ENCODE measurements around the gene CKS1B. TPM values are rescaled to one million over a fixed set of nuclear protein-coding genes. Genes with fewer than 3 reads are reported as not detected.
A peak's percentile ranks its signal among the peaks of the same experiment; 100 is the strongest.

CKS1B gene
- total and polyA plus RNA-seq, 4 donors = 32.4 to 57.9 (median 44.4) TPM

- no peak for DNase-seq (ENCODE audit: low spot score)
- H3K27me3 ChIP-seq (ENCODE audit: control insufficient read depth in 4 of 4, insufficient read depth in 4 of 4, low read length in 3 of 4) = no peaks in the 10 kb centered on the region
- WGBS = 91% methylated on average over 5 of the region's 5 CpGs
- H3K27ac ChIP-seq (ENCODE audit: low read depth in 1 of 2, low read length in 2 of 2) = no peak overlapping the region
- H3K9ac ChIP-seq (ENCODE audit: low read depth in 1 of 2, low read length in 2 of 2) = no peak overlapping the region
- TF ChIP-seq RAD21 (IDR thresholded peaks at IDR 0.05) (no peak), FOXA2 (IDR thresholded peaks at IDR 0.05) (no peak), RXRA (IDR thresholded peaks at IDR 0.05) (no peak)
- no peaks in the 10 kb centered on the region for H3K9me3 ChIP-seq (ENCODE audit: control insufficient read depth in 4 of 4, low read length in 3 of 4)
- peaks cover 0 to 19% (median 11%) of the 10 kb centered on the region in 4 donors for H3K4me1 ChIP-seq (ENCODE audit: control insufficient read depth in 4 of 4, insufficient read depth in 4 of 4, low read length in 3 of 4)
- H3K4me3 ChIP-seq (ENCODE audit: low read depth in 1 of 3, low read length in 3 of 3) = no peak overlapping the region
- H3K36me3 ChIP-seq (ENCODE audit: control insufficient read depth in 4 of 4, insufficient read depth in 3 of 4, low read depth in 1 of 4, low read length in 3 of 4) = no peaks in the 10 kb centered on the region
Observed at GRCh38 chr1:155023627-155024026, 49.1 kb downstream of the CKS1B start.

GRCh38 chr1:155024315-155024714, 49.8 kb downstream of the CKS1B start:
- TF ChIP-seq YY1 (IDR thresholded peaks at IDR 0.05) = no peak
- no peak overlapping the region for H3K9ac ChIP-seq (ENCODE audit: low read depth in 1 of 2, low read length in 2 of 2)
- peaks cover 0 to 19% (median 11%) of the 10 kb centered on the region in 4 donors for H3K4me1 ChIP-seq (ENCODE audit: control insufficient read depth in 4 of 4, insufficient read depth in 4 of 4, low read length in 3 of 4)
- no peaks in the 10 kb centered on the region for H3K36me3 ChIP-seq (ENCODE audit: control insufficient read depth in 4 of 4, insufficient read depth in 3 of 4, low read depth in 1 of 4, low read length in 3 of 4)
- H3K9me3 ChIP-seq (ENCODE audit: control insufficient read depth in 4 of 4, low read length in 3 of 4) = no peaks in the 10 kb centered on the region
- peak overlapping the region in 1 of 2 donors; percentile 20 for H3K27ac ChIP-seq (ENCODE audit: low read depth in 1 of 2, low read length in 2 of 2)
- H3K27me3 ChIP-seq (ENCODE audit: control insufficient read depth in 4 of 4, insufficient read depth in 4 of 4, low read length in 3 of 4) = no peaks in the 10 kb centered on the region
- 94% methylated on average over 9 of the region's 9 CpGs for WGBS
- no peak for DNase-seq (ENCODE audit: low spot score)
- H3K4me3 ChIP-seq (ENCODE audit: low read depth in 1 of 3, low read length in 3 of 3) = no peak overlapping the region

GRCh38 chr1:155026154-155026553, 51.7 kb downstream of the CKS1B start:
- TF ChIP-seq ZBTB33 (IDR thresholded peaks at IDR 0.05) (no peak), MAX (IDR thresholded peaks at IDR 0.05) (no peak), FOXA1 (IDR thresholded peaks at IDR 0.05) (no peak), REST (IDR thresholded peaks at IDR 0.05) (no peak), TAF1 (conservative IDR thresholded peaks at IDR 0.05) (no peak), ATF3 (IDR thresholded peaks at IDR 0.05) (no peak), CTCF (IDR thresholded peaks at IDR 0.05; ENCODE audit: low read depth, low read length, missing input control) (no peak), HNF4G (IDR thresholded peaks at IDR 0.05) (no peak), SP1 (IDR thresholded peaks at IDR 0.05) (no peak), NR2F2 (IDR thresholded peaks at IDR 0.05) (no peak), JUND (IDR thresholded peaks at IDR 0.05) (no peak), YY1 (IDR thresholded peaks at IDR 0.05) (no peak), RAD21 (IDR thresholded peaks at IDR 0.05) (no peak)
- H3K4me3 ChIP-seq (ENCODE audit: low read depth in 1 of 3, low read length in 3 of 3) = no peak overlapping the region
- no peaks in the 10 kb centered on the region for H3K27me3 ChIP-seq (ENCODE audit: control insufficient read depth in 4 of 4, insufficient read depth in 4 of 4, low read length in 3 of 4)
- H3K36me3 ChIP-seq (ENCODE audit: control insufficient read depth in 4 of 4, insufficient read depth in 3 of 4, low read depth in 1 of 4, low read length in 3 of 4) = no peaks in the 10 kb centered on the region
- DNase-seq (ENCODE audit: low spot score) = no peak
- no peak overlapping the region for H3K9ac ChIP-seq (ENCODE audit: low read depth in 1 of 2, low read length in 2 of 2)
- no peak overlapping the region for H3K27ac ChIP-seq (ENCODE audit: low read depth in 1 of 2, low read length in 2 of 2)
- peaks cover 0 to 19% (median 11%) of the 10 kb centered on the region in 4 donors for H3K4me1 ChIP-seq (ENCODE audit: control insufficient read depth in 4 of 4, insufficient read depth in 4 of 4, low read length in 3 of 4)
- no peaks in the 10 kb centered on the region for H3K9me3 ChIP-seq (ENCODE audit: control insufficient read depth in 4 of 4, low read length in 3 of 4)
- WGBS = 86% methylated on average over 9 of the region's 9 CpGs
